ENCODE measurements around the gene MICU1. TPM values are rescaled to one million over a fixed set of nuclear protein-coding genes. Genes with fewer than 3 reads are reported as not detected.

Gene MICU1
- total RNA-seq, 2 experiments from 2014 or later, result 29.6 to 36.1 TPM

GRCh38 chr10:72370201-72370722, 255.6 kb downstream of the MICU1 start:
- ChIA-PET POLR2A (no interaction called here), CTCF (no interaction called here)
- Mint-ChIP-seq H3K9me3 (no peaks in the 10 kb centered on the region), H3K4me3 (no peak overlapping the region), H3K27ac (peak overlapping the region; percentile 65), H3K27me3 (no peaks in the 10 kb centered on the region), H3K4me1 (peaks cover 20% of the 10 kb centered on the region), H3K36me3 (ENCODE audit: low read depth) (peaks cover 3% of the 10 kb centered on the region)
- DNase-seq, result peak; percentile 42

GRCh38 chr10:72367301-72367960, 258.4 kb downstream of the MICU1 start:
- ChIA-PET POLR2A (no interaction called here), CTCF (no interaction called here)
- no peak overlapping the region for H3K4me3 Mint-ChIP-seq
- H3K4me1 Mint-ChIP-seq, result peaks cover 33% of the 10 kb centered on the region
- no peak overlapping the region for H3K27ac Mint-ChIP-seq
- H3K36me3 Mint-ChIP-seq (ENCODE audit: low read depth), result peaks cover 3% of the 10 kb centered on the region
- H3K27me3 Mint-ChIP-seq, result no peaks in the 10 kb centered on the region
- no peaks in the 10 kb centered on the region for H3K9me3 Mint-ChIP-seq
- DNase-seq, result no peak

DNA sequence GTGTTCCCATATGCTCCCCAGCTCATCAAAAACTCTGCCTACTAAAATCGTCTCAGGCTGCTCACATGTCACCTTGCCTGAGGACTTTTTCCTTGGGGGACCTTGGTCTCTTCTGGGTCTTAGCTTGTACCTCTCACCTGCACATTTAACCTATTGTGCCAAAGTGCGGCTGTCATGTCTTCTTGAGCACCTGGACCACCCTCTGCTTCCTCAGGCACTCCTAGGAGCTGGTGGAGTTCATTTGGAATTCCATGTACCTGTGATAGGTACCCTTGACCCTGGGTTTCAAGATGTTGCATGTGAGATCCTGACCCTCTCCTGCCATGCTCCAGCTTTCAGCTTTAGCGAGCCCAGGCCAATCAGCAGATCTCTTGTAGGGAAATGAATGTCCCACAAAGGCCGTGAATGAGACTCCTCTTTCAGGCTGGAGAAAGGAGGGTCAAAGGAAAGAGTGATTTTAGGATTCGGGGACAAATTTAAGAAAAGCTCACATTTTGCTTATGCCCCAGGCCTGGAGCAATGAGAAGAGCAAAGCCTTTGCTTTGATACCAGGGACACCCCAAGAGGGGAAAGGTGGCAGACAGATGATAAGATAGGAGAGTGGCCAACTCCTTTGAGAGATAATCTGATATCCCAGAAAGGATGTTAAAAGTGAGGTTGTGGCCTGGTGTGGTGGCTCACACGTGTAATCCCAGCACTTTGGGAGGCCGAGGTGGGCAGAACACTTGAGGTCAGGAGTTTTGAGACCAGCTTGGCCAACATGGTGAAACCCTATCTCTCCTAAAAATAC, 260.6 kb downstream of the MICU1 start:
- Mint-ChIP-seq H3K27ac (no peak overlapping the region), H3K36me3 (ENCODE audit: low read depth) (peaks cover 3% of the 10 kb centered on the region), H3K27me3 (peaks cover 3% of the 10 kb centered on the region), H3K4me3 (no peak overlapping the region), H3K4me1 (peaks cover 28% of the 10 kb centered on the region), H3K9me3 (no peaks in the 10 kb centered on the region)
- no peak for DNase-seq
- POLR2A ChIA-PET, result interaction anchor here (1.7 to 2.5 kb wide), 3 partner anchors 11 to 470 kb away, joined by 5 to 14 read pairs (median 13); partner anchors contain the start of gene DNAJB12
- CTCF ChIA-PET, result interaction anchor here (0.7 to 2.6 kb wide), 19 partner anchors 8 to 794 kb away, joined by 3 to 35 read pairs (median 4); partner anchors contain the start of genes DNAJB12 and MCU

DNA sequence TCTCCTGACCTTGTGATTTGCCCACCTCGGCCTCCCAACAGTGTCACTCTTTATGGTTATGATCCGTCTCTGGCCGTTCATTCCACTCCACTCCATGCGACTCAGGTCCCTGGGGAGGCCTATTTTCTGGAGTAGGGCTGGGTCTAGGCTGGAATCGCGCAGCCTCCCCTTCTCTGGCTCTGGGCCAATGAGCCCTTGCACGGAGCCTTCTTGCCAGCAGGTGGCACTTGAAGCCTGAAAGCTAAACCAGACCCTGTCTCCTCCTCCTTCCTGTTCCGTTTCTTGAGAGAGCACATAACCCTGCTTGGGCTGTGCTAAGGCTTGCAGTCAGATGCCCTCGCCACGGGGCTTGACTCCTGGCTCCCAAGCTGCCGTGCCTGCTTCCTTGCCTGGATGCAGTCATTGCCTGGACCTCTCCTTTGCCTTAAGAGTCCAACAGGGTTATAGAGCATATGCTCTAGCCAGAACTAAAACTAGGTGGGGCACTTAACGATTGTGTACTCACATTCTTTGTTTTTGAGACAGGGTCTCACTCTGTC, 261.6 kb downstream of the MICU1 start:
- POLR2A ChIA-PET, result interaction anchor here (0.7 to 2.5 kb wide), 4 partner anchors 10 to 471 kb away, joined by 3 to 14 read pairs (median 9); partner anchors contain the start of gene DNAJB12
- DNase-seq, result peak; percentile 88
- Mint-ChIP-seq H3K4me1 (peaks cover 19% of the 10 kb centered on the region), H3K9me3 (no peaks in the 10 kb centered on the region), H3K36me3 (ENCODE audit: low read depth) (peaks cover 2% of the 10 kb centered on the region), H3K4me3 (no peak overlapping the region), H3K27me3 (peaks cover 3% of the 10 kb centered on the region), H3K27ac (no peak overlapping the region)
- CTCF ChIA-PET, result interaction anchor here (0.5 to 2.6 kb wide), 18 partner anchors 9 to 795 kb away, joined by 3 to 35 read pairs (median 4); partner anchors contain the start of genes DNAJB12 and MCU

GRCh38 chr10:72356987-72357386, 268.9 kb downstream of the MICU1 start:
- H3K36me3 Mint-ChIP-seq (ENCODE audit: low read depth), result peaks cover 12% of the 10 kb centered on the region
- no peak overlapping the region for H3K4me3 Mint-ChIP-seq
- ChIA-PET POLR2A (no interaction called here), CTCF (no interaction called here)
- no peak overlapping the region for H3K27ac Mint-ChIP-seq
- peaks cover 27% of the 10 kb centered on the region for H3K4me1 Mint-ChIP-seq
- H3K9me3 Mint-ChIP-seq, result no peaks in the 10 kb centered on the region
- H3K27me3 Mint-ChIP-seq, result peaks cover 5% of the 10 kb centered on the region
- DNase-seq, result no peak

- DNase-seq, result no peak
- peaks cover 5% of the 10 kb centered on the region for H3K27me3 Mint-ChIP-seq
- H3K4me3 Mint-ChIP-seq, result peak overlapping the region; percentile 30
- H3K4me1 Mint-ChIP-seq, result peaks cover 31% of the 10 kb centered on the region
- CTCF ChIA-PET, result interaction anchor here (2.4 kb wide), 1 partner anchor 8 kb away, joined by 6 read pairs; no protein-coding TSS in a partner anchor
- no peak overlapping the region for H3K27ac Mint-ChIP-seq
- H3K36me3 Mint-ChIP-seq (ENCODE audit: low read depth), result peaks cover 16% of the 10 kb centered on the region
- no peaks in the 10 kb centered on the region for H3K9me3 Mint-ChIP-seq
- POLR2A ChIA-PET, result no interaction called here
Observed at GRCh38 chr10:72356115-72356514, 269.8 kb downstream of the MICU1 start.

DNA sequence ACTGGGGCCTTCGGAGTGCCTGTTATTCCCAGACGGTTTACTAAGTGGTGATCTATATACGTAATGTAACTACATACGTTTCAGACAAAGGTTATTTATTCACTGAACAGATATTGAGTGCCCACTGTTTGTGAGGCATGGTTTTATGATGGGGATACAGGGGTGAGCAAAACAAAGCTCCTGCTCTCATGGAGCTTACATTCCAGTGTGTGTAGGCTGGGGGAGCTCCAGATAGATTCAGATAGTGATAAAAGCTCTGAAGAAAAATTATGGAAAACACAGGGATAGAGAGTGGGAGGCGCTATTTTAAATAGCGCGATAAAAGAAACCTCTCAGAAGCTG, 270.7 kb downstream of the MICU1 start:
- DNase-seq, result no peak
- H3K27me3 Mint-ChIP-seq, result peaks cover 2% of the 10 kb centered on the region
- H3K9me3 Mint-ChIP-seq, result no peaks in the 10 kb centered on the region
- CTCF ChIA-PET, result interaction anchor here (0.6 to 2.4 kb wide), 8 partner anchors 9 to 582 kb away, joined by 3 to 8 read pairs (median 4); no protein-coding TSS in a partner anchor
- POLR2A ChIA-PET, result interaction anchor here (0.8 to 2.8 kb wide), 7 partner anchors 9 to 892 kb away, joined by 3 to 13 read pairs (median 4); partner anchors contain the start of gene DNAJC9
- H3K4me3 Mint-ChIP-seq, result peak overlapping the region; percentile 95
- H3K27ac Mint-ChIP-seq, result peak overlapping the region; percentile 91
- H3K4me1 Mint-ChIP-seq, result peaks cover 31% of the 10 kb centered on the region
- H3K36me3 Mint-ChIP-seq (ENCODE audit: low read depth), result peaks cover 19% of the 10 kb centered on the region

GRCh38 chr10:72354356-72355213, 271.3 kb downstream of the MICU1 start, which contains the start of gene DNAJB12:
TSS of gene DNAJB12 (minus strand) at chr10:72354919. CDS start at chr10:72354897, 22 bp downstream.
- Mint-ChIP-seq H3K27me3 (peaks cover 2% of the 10 kb centered on the region), H3K4me1 (peaks cover 34% of the 10 kb centered on the region), H3K36me3 (ENCODE audit: low read depth) (peaks cover 23% of the 10 kb centered on the region), H3K27ac (peak within 1 kb of the TSS; percentile 91), H3K4me3 (peak within 1 kb of the TSS; percentile 95), H3K9me3 (no peaks in the 10 kb centered on the region)
- ChIA-PET CTCF (interaction anchor here (0.8 to 2.4 kb wide), 9 partner anchors 10 to 582 kb away, joined by 3 to 8 read pairs (median 4); no protein-coding TSS in a partner anchor), POLR2A (interaction anchor here (0.8 to 2.8 kb wide), 11 partner anchors 10 to 892 kb away, joined by 3 to 13 read pairs (median 4); partner anchors contain the start of genes ANAPC16, ASCC1 and DNAJC9)
- peak; percentile 91 for DNase-seq

DNA sequence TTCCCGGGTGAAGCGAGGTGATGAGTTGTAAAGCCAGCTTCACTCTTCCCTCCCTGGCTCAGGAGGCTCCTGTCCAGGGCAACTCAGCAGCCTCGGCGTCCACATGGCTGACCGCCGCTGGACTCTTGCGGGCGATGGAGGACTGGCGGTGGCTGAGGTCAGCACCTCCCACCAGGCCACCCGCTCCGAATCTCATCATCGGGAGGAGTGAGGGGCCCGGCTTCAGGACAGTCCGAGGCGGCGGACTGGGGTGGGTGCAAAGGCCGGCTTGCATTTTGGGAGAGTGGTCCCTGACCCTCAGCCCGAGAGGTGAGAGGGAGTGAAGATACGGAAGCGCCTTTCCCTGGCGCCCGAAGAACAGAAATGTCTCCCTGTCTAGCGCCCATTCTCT, 271.9 kb downstream of the MICU1 start:
- Mint-ChIP-seq H3K9me3 (no peaks in the 10 kb centered on the region), H3K27ac (peak overlapping the region; percentile 91), H3K36me3 (ENCODE audit: low read depth) (peaks cover 24% of the 10 kb centered on the region), H3K4me3 (peak overlapping the region; percentile 95), H3K4me1 (peaks cover 40% of the 10 kb centered on the region), H3K27me3 (peaks cover 2% of the 10 kb centered on the region)
- POLR2A ChIA-PET, result interaction anchor here (0.8 to 2.8 kb wide), 8 partner anchors 10 to 893 kb away, joined by 3 to 13 read pairs (median 6); partner anchors contain the start of genes ANAPC16, ASCC1 and DNAJC9
- DNase-seq, result no peak
- CTCF ChIA-PET, result interaction anchor here (0.5 to 2.5 kb wide), 6 partner anchors 14 to 305 kb away, joined by 3 to 8 read pairs (median 4); no protein-coding TSS in a partner anchor

- DNase-seq, result no peak
- ChIA-PET POLR2A (interaction anchor here (0.8 to 2.8 kb wide), 7 partner anchors 11 to 894 kb away, joined by 3 to 13 read pairs (median 5); partner anchors contain the start of genes ANAPC16, ASCC1 and DNAJC9), CTCF (interaction anchor here (0.5 to 2.5 kb wide), 7 partner anchors 12 to 305 kb away, joined by 3 to 8 read pairs (median 4); no protein-coding TSS in a partner anchor)
- H3K4me3 Mint-ChIP-seq, result peak overlapping the region; percentile 95
- H3K9me3 Mint-ChIP-seq, result no peaks in the 10 kb centered on the region
- peaks cover 42% of the 10 kb centered on the region for H3K4me1 Mint-ChIP-seq
- peaks cover 2% of the 10 kb centered on the region for H3K27me3 Mint-ChIP-seq
- H3K27ac Mint-ChIP-seq, result peak overlapping the region; percentile 91
- H3K36me3 Mint-ChIP-seq (ENCODE audit: low read depth), result peaks cover 30% of the 10 kb centered on the region
Observed at GRCh38 chr10:72353028-72353964, 272.6 kb downstream of the MICU1 start.

DNA sequence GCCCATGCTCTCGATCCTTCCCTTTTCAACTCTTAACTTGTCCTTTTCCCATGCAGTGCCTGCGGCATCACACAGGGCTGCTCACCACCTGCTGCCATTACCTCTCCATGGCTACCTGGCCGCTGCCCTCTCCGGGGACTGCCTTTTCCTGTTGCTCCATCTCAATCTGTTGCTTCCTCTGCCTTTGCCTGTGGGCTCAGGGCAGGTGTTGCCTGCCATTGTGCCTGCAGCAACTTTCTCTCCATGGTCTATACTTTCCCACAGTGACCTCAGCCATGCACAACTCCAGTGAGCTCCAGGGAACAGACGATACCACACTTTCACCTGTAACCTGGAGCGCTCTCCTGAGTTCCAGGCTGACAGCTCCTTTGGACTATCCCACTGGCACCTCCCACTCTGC, 274.4 kb downstream of the MICU1 start:
- no peak overlapping the region for H3K27ac Mint-ChIP-seq
- no peak for DNase-seq
- no peak overlapping the region for H3K4me3 Mint-ChIP-seq
- H3K9me3 Mint-ChIP-seq, result no peaks in the 10 kb centered on the region
- peaks cover 31% of the 10 kb centered on the region for H3K36me3 Mint-ChIP-seq (ENCODE audit: low read depth)
- peaks cover 42% of the 10 kb centered on the region for H3K4me1 Mint-ChIP-seq
- ChIA-PET CTCF (interaction anchor here (1.0 to 2.5 kb wide), 3 partner anchors 11 to 303 kb away, joined by 3 to 7 read pairs (median 6); no protein-coding TSS in a partner anchor), POLR2A (interaction anchor here (1.2 to 2.4 kb wide), 2 partner anchors 9 to 16 kb away, joined by 3 to 11 read pairs; no protein-coding TSS in a partner anchor)
- no peaks in the 10 kb centered on the region for H3K27me3 Mint-ChIP-seq

Data from activated CD4-positive, alpha-beta memory T cell treated with anti-CD3 and anti-CD28 coated beads, Interleukin-2, amount 10 ng/mL, durations not matched to agents 7 days and 5 days (primary cell).